ENCODE measurements around the gene PGAP2. TPM values are rescaled to one million over a fixed set of nuclear protein-coding genes. Genes with fewer than 3 reads are reported as not detected.

The PGAP2 gene
- total RNA-seq, 1 experiment from 2014 or later = 37.4 TPM

GRCh38 chr11:3796346-3796745 lies 12.0 kb upstream of the PGAP2 start:
- Histone ChIP-seq H3K14ac (ENCODE audit: insufficient read depth, low read length) (no peak overlapping the region), H2BK5ac (ENCODE audit: insufficient read length, low read length) (no peak overlapping the region), H3K56ac (ENCODE audit: insufficient read length, low read depth, low read length) (no peak overlapping the region), H2BK15ac (ENCODE audit: low read depth, low read length) (no peak overlapping the region), H4K8ac (replicated peaks; ENCODE audit: insufficient read length, low read depth, low read length) (no peak overlapping the region), H4K91ac (ENCODE audit: insufficient read length, low read depth, low read length) (no peak overlapping the region), H2BK12ac (ENCODE audit: insufficient read length, low read depth, low read length) (no peak overlapping the region), H3T11ph (ENCODE audit: low read length) (no peak overlapping the region), H3K27me3 (ENCODE audit: insufficient read depth, low read length) (no peaks in the 10 kb centered on the region), H3K18ac (ENCODE audit: insufficient read length, low read depth, low read length) (no peak overlapping the region), H2BK120ac (ENCODE audit: low read depth, low read length, poor library complexity, severe bottlenecking) (no peak overlapping the region), H3K23ac (ENCODE audit: insufficient read length, low read depth, low read length) (no peak overlapping the region), H3K9ac (ENCODE audit: extremely low read depth, insufficient read length, low read length) (peak overlapping the region; percentile 75), H3K4me2 (ENCODE audit: insufficient read depth, insufficient read length, low read length) (peak overlapping the region; percentile 92), H2AFZ (ENCODE audit: low read length) (no peak overlapping the region), H2AK5ac (ENCODE audit: insufficient read length, low read length) (no peak overlapping the region), H3K4ac (ENCODE audit: low read depth, low read length) (no peak overlapping the region), H3K27ac (ENCODE audit: insufficient read length, low read depth, low read length) (no peak overlapping the region), H3K4me1 (ENCODE audit: insufficient read depth, low read length) (no peaks in the 10 kb centered on the region), H3K79me2 (ENCODE audit: insufficient read depth, low read length) (peaks cover 35% of the 10 kb centered on the region), H2BK20ac (ENCODE audit: low read depth, low read length, poor library complexity, severe bottlenecking) (no peak overlapping the region), H4K5ac (ENCODE audit: insufficient read length, low read depth, low read length) (no peak overlapping the region), H3K79me1 (ENCODE audit: insufficient read depth, low read depth, low read length, poor library complexity, severe bottlenecking) (no peaks in the 10 kb centered on the region), H3K9me3 (ENCODE audit: control insufficient read depth, low read depth, low read length) (no peaks in the 10 kb centered on the region), H4K20me1 (ENCODE audit: control insufficient read depth, insufficient read depth, insufficient read length) (no peaks in the 10 kb centered on the region), H3K23me2 (ENCODE audit: insufficient read length, low read depth, low read length, poor library complexity, severe bottlenecking) (peaks cover 5% of the 10 kb centered on the region)
- Mint-ChIP-seq H3K36me3 (ENCODE audit: insufficient read depth in 1 of 3, low read depth in 3 of 3) (peaks cover 29 to 31% (median 30%) of the 10 kb centered on the region in 3 experiments), H3K4me1 (peaks cover 14 to 21% of the 10 kb centered on the region in 2 experiments), H3K4me3 (peak overlapping the region; percentile 89 to 97), H3K27ac (peak overlapping the region; percentile 31 to 91 (median 42); a peak in 4 of 7 replicates), H3K9me3 (peaks cover 0 to 2% of the 10 kb centered on the region in 2 experiments; a peak in 1 of 5 replicates), H3K27me3 (ENCODE audit: low read depth) (no peaks in the 10 kb centered on the region)
- WGBS (ENCODE audit: extremely low coverage, insufficient read length, low lambda C conversion rate) = no CpG with 5 or more reads among the region's 14 CpGs
- no peak for DNase-seq
- no peak for TF ChIP-seq CTCF (conservative IDR thresholded peaks at IDR 0.05)
